ENCODE measurements around the gene SYTL3. TPM values are rescaled to one million over a fixed set of nuclear protein-coding genes. Genes with fewer than 3 reads are reported as not detected.

Gene SYTL3
- 2.0 and 2.3 TPM in 2 replicates for polyA plus RNA-seq (2012; rRNA removed)
- polyA plus RNA-seq (2012; cell fraction: cytosol; rRNA removed): 1.6 and 1.9 TPM in 2 replicates
- polyA plus RNA-seq (2012; cell fraction: nucleus; rRNA removed): 3.5 and 5.0 TPM in 2 replicates

GRCh38 chr6:158649289-158650143, at the start of gene SYTL3:
Gene SYTL3 (plus strand): TSS chr6:158650054. CDS start chr6:158663269, 13,215 bp downstream.
- H3K4me2 ChIP-seq: peak within 1 kb of the TSS; percentile 62
- H3F3A ChIP-seq (replicated peaks; ENCODE audit: insufficient read depth): peaks cover 41% of the 10 kb centered on the region
- H3K27me3 ChIP-seq (ENCODE audit: insufficient read depth): no peaks in the 10 kb centered on the region
- H3K9me3 ChIP-seq: no peaks in the 10 kb centered on the region
- CTCF ChIA-PET: interaction anchor here (0.7 to 2.9 kb wide), 5 partner anchors 11 to 321 kb away, joined by 3 to 8 read pairs (median 4); no protein-coding TSS in a partner anchor
- peaks cover 10 to 20% of the 10 kb centered on the region in 2 experiments for H3K4me1 ChIP-seq (ENCODE audit: control insufficient read depth in 1 of 2, insufficient read depth in 2 of 2, low read depth in 1 of 2, low read length in 1 of 2)
- 0 out of 2 replicates have a peak, but pooled peaks cover under 1% of the 10 kb centered on the region for H3K79me2 ChIP-seq (ENCODE audit: insufficient read depth)
- no peak within 1 kb of the TSS for H2AFZ ChIP-seq (ENCODE audit: low read depth)
- no peaks in the 10 kb centered on the region for H3K9me2 ChIP-seq
- peak within 1 kb of the TSS; percentile 57 for H3K9ac ChIP-seq
- POLR2A ChIA-PET: no interaction called here
- TF ChIP-seq ELF1 (IDR thresholded peaks at IDR 0.05): no peak
- no peak for TF ChIP-seq FOXM1 (IDR thresholded peaks at IDR 0.05; ENCODE audit: low read depth)
- no peak for TF ChIP-seq EP300 (IDR thresholded peaks at IDR 0.05; ENCODE audit: borderline replicate concordance in 1 of 2, low read depth in 1 of 2, low read length in 1 of 2)
- TF ChIP-seq RCOR1 (IDR thresholded peaks at IDR 0.05; ENCODE audit: low read length): no peak
- TF ChIP-seq ZBTB33 (IDR thresholded peaks at IDR 0.05; ENCODE audit: borderline replicate concordance, low read depth): no peak
- no peak for TF ChIP-seq FOSL2 (IDR thresholded peaks at IDR 0.05; ENCODE audit: borderline replicate concordance, low read depth)
- H3K27ac ChIP-seq (ENCODE audit: low read depth in 2 of 2, low read length in 1 of 2): peak within 1 kb of the TSS; percentile 13 to 94; a peak in 3 of 4 replicates
- H4K20me1 ChIP-seq (ENCODE audit: insufficient read depth): no peaks in the 10 kb centered on the region
- no peak for DNase-seq
- no peak within 1 kb of the TSS for H3K4me3 ChIP-seq (ENCODE audit: low read depth in 2 of 2, low read length in 1 of 2)
- 77% methylated on average over 15 of the region's 15 CpGs for WGBS (ENCODE audit: low lambda C conversion rate)
- no peaks in the 10 kb centered on the region for H3K36me3 ChIP-seq (replicated peaks in 1 of 2; ENCODE audit: control insufficient read depth in 1 of 2, insufficient read depth in 2 of 2, low read length in 1 of 2)

- H3K4me1 ChIP-seq (ENCODE audit: control insufficient read depth in 1 of 2, insufficient read depth in 2 of 2, low read depth in 1 of 2, low read length in 1 of 2): peaks cover 0 to 15% of the 10 kb centered on the region in 2 experiments; a peak in 2 of 4 replicates
- H3K4me3 ChIP-seq (ENCODE audit: low read depth in 2 of 2, low read length in 1 of 2): no peak overlapping the region
- CTCF ChIA-PET: interaction anchor here (0.8 to 4.0 kb wide), 13 partner anchors 9 to 389 kb away, joined by 3 to 27 read pairs (median 5); partner anchors contain the start of gene DYNLT1
- H3K27ac ChIP-seq (ENCODE audit: low read depth in 2 of 2, low read length in 1 of 2): peak overlapping the region in 1 of 2 experiments; percentile 64; a peak in 2 of 4 replicates
- no peaks in the 10 kb centered on the region for H4K20me1 ChIP-seq (ENCODE audit: insufficient read depth)
- no peaks in the 10 kb centered on the region for H3K27me3 ChIP-seq (ENCODE audit: insufficient read depth)
- no peak overlapping the region for H3K4me2 ChIP-seq
- no peak overlapping the region for H2AFZ ChIP-seq (ENCODE audit: low read depth)
- TF ChIP-seq EP300 (IDR thresholded peaks at IDR 0.05; ENCODE audit: borderline replicate concordance in 1 of 2, low read depth in 1 of 2, low read length in 1 of 2): peak in 1 of 2 experiments; percentile 68; a peak in 1 of 4 replicates
- peak; percentile 86 for TF ChIP-seq MXI1 (IDR thresholded peaks at IDR 0.05; ENCODE audit: low read depth, low read length)
- TF ChIP-seq EZH2phosphoT487 (IDR thresholded peaks at IDR 0.05; ENCODE audit: borderline replicate concordance, low read depth): no peak
- TF ChIP-seq USF1 (IDR thresholded peaks at IDR 0.05; ENCODE audit: borderline replicate concordance, low read depth): no peak
- peak; percentile 43; the same call in 1 of the 2 replicates for TF ChIP-seq RCOR1 (IDR thresholded peaks at IDR 0.05; ENCODE audit: low read length)
- TF ChIP-seq GATA2 (CRISPR knock-in tag; IDR thresholded peaks at IDR 0.05): peak; percentile 72
- no peak for TF ChIP-seq POLR2AphosphoS5 (IDR thresholded peaks at IDR 0.05; ENCODE audit: low read depth, low read length)
- 69% methylated on average over 15 of the region's 15 CpGs for WGBS (ENCODE audit: low lambda C conversion rate)
- no peaks in the 10 kb centered on the region for H3K9me2 ChIP-seq
- peaks cover 32 to 33% of the 10 kb centered on the region in 2 experiments for H3K36me3 ChIP-seq (replicated peaks in 1 of 2; ENCODE audit: control insufficient read depth in 1 of 2, insufficient read depth in 2 of 2, low read length in 1 of 2)
- H3K9me3 ChIP-seq: no peaks in the 10 kb centered on the region
- no peaks in the 10 kb centered on the region for H3F3A ChIP-seq (replicated peaks; ENCODE audit: insufficient read depth)
- H3K9ac ChIP-seq: no peak overlapping the region
- DNase-seq: peak; percentile 47
- H3K79me2 ChIP-seq (ENCODE audit: insufficient read depth): peaks cover 10% of the 10 kb centered on the region; the same call in 1 of the 2 replicates
- POLR2A ChIA-PET: interaction anchor here (0.8 kb wide), 1 partner anchor 382 kb away, joined by 4 read pairs; no protein-coding TSS in a partner anchor
These were observed 46.4 kb upstream of the SYTL3 start for GRCh38 chr6:158603261-158604047.
